ENCODE measurements around the gene SETD2.
"Not testable (repeated sequence)": the region's sequence is repeated elsewhere in the genome, so short reads cannot be mapped to it uniquely, and the experiment has no call there.

The SETD2 gene

GRCh38 chr3:47092090-47092489 is 71.8 kb downstream of the SETD2 start:
- DNase-seq = no peak

GRCh38 chr3:47089630-47090029 is 74.3 kb downstream of the SETD2 start:
- no peak for DNase-seq

GRCh38 chr3:47086071-47086470 is 77.8 kb downstream of the SETD2 start:
- DNase-seq = no peak

- no peak for DNase-seq
Observed at GRCh38 chr3:47083786-47084185, 80.1 kb downstream of the SETD2 start.

- DNase-seq = no peak
Observed at GRCh38 chr3:47082519-47082918, 81.4 kb downstream of the SETD2 start.

GRCh38 chr3:47079432-47079831 is 84.5 kb downstream of the SETD2 start:
- DNase-seq = no peak

GRCh38 chr3:47073685-47074084 is 90.2 kb downstream of the SETD2 start:
- no peak for DNase-seq

- no peak for DNase-seq
Observed at GRCh38 chr3:47070770-47071169, 93.1 kb downstream of the SETD2 start.

- DNase-seq = not testable (repeated sequence)
Observed at GRCh38 chr3:47066259-47066658, 97.7 kb downstream of the SETD2 start.

- no peak for DNase-seq
Observed at GRCh38 chr3:47065681-47066080, 98.2 kb downstream of the SETD2 start.

GRCh38 chr3:47065058-47065457 is 98.9 kb downstream of the SETD2 start:
- DNase-seq = no peak

GRCh38 chr3:47057212-47057671 is 106.7 kb downstream of the SETD2 start:
- DNase-seq = no peak

- DNase-seq = no peak
Observed at GRCh38 chr3:47056705-47057104, 107.2 kb downstream of the SETD2 start.

GRCh38 chr3:47054412-47054811 is 109.5 kb downstream of the SETD2 start:
- no peak for DNase-seq

- no peak for DNase-seq
Observed at GRCh38 chr3:47047673-47048072, 116.2 kb downstream of the SETD2 start.

- no peak for DNase-seq
Observed at GRCh38 chr3:47047069-47047468, 116.8 kb downstream of the SETD2 start.

- DNase-seq = no peak
Observed at GRCh38 chr3:47042231-47042791, 121.6 kb downstream of the SETD2 start.

- DNase-seq = no peak
Observed at GRCh38 chr3:47041114-47041513, 122.8 kb downstream of the SETD2 start.

- DNase-seq = not testable (repeated sequence)
Observed at GRCh38 chr3:47037302-47037701, 126.6 kb downstream of the SETD2 start.

GRCh38 chr3:47036145-47036544 is 127.8 kb downstream of the SETD2 start:
- no peak for DNase-seq

- no peak for DNase-seq
Observed at GRCh38 chr3:47035645-47036044, 128.3 kb downstream of the SETD2 start.

- no peak for DNase-seq
Observed at GRCh38 chr3:47034868-47035489, 128.9 kb downstream of the SETD2 start.

GRCh38 chr3:47031041-47031440 is 132.9 kb downstream of the SETD2 start:
- DNase-seq = not testable (repeated sequence)

- DNase-seq = no peak
Observed at GRCh38 chr3:47028667-47029066, 135.2 kb downstream of the SETD2 start.

- no peak for DNase-seq
Observed at GRCh38 chr3:47028146-47028545, 135.8 kb downstream of the SETD2 start.
